Mammary epithelial cell (primary cell): ENCODE measurements around the gene MRFAP1.

Source experiments
- EZH2 ChIP-seq: IDR thresholded peaks from 2 replicates; pipeline ENCODE4 v1.6.1; 2012; ENCODE audit warnings: low read length, inconsistent platforms, borderline replicate concordance
- TF ChIP-seq, protein P1 (sequence below), 2 donors: IDR thresholded peaks in 1 of 2; conservative IDR thresholded peaks in 1 of 2; 2 replicates each; pipeline ENCODE4 v1.5.1; 2011 to 2012; ENCODE audit warnings: inconsistent platforms in 2 of 2, low read length in 2 of 2, mild to moderate bottlenecking in 2 of 2, control low read depth in 1 of 2, low read depth in 1 of 2; ENCODE audit not compliant: insufficient read depth in 1 of 2; ENCODE audit errors: extremely low read depth in 1 of 2

DNA sequence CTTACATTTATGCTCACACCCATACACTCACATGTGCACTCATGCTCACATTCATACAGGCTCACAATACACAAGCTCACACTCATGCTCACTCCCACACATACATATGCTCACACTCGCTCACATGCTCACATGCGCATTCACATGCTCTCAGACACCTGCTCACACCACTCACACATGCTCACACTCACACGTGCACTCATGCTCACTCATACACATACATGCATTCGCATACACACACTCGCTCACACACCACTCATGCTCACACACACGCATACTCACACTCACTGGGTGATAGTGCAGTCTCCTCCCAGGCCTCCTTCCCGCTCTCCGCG lies 24.8 kb downstream of the MRFAP1 start:
- TF ChIP-seq, protein P1, sequence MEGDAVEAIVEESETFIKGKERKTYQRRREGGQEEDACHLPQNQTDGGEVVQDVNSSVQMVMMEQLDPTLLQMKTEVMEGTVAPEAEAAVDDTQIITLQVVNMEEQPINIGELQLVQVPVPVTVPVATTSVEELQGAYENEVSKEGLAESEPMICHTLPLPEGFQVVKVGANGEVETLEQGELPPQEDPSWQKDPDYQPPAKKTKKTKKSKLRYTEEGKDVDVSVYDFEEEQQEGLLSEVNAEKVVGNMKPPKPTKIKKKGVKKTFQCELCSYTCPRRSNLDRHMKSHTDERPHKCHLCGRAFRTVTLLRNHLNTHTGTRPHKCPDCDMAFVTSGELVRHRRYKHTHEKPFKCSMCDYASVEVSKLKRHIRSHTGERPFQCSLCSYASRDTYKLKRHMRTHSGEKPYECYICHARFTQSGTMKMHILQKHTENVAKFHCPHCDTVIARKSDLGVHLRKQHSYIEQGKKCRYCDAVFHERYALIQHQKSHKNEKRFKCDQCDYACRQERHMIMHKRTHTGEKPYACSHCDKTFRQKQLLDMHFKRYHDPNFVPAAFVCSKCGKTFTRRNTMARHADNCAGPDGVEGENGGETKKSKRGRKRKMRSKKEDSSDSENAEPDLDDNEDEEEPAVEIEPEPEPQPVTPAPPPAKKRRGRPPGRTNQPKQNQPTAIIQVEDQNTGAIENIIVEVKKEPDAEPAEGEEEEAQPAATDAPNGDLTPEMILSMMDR (conservative IDR thresholded peaks at IDR 0.05 in 1 of 2, IDR thresholded peaks at IDR 0.05 in 1 of 2; ENCODE audit: extremely low read depth in 1 of 2, insufficient read depth in 1 of 2, low read depth in 1 of 2, low read length in 2 of 2), result no peak
- no peak for TF ChIP-seq EZH2
